Spleen (tissue), 11 donors: ENCODE results near the gene JADE2. TPM values are rescaled to one million over a fixed set of nuclear protein-coding genes. Genes with fewer than 3 reads are reported as not detected.
A peak's percentile ranks its signal among the peaks of the same experiment; 100 is the strongest.

Source experiments
- DNase-seq: peaks from one replicate; pipeline ENCODE4 v3.0.0-alpha.2; 2020
- H3K27ac ChIP-seq, 8 donors: fragments of 200-600 bp; sonication (generic) in 7 of 8; 1 replicate in 4 of 8; 2 replicates in 4 of 8; pipeline versions ENCODE4 v1.5.0 to v1.8.0; 2016 to 2021; ENCODE audit warnings: inconsistent platforms in 4 of 8, mild to moderate bottlenecking in 4 of 8, moderate library complexity in 1 of 8
- H3K27me3 ChIP-seq, 7 donors: fragments of 200-600 bp; sonication (generic) in 6 of 7; replicated peaks in 1 of 7; 1 replicate in 4 of 7; 2 replicates in 3 of 7; pipeline versions ENCODE4 v1.5.0 to v1.8.0; 2016 to 2021; ENCODE audit warnings: inconsistent platforms in 3 of 7, mild to moderate bottlenecking in 1 of 7
- H3K36me3 ChIP-seq, 6 donors: fragments of 200-600 bp; sonication (generic) in 5 of 6; 1 replicate in 4 of 6; 2 replicates in 2 of 6; pipeline versions ENCODE4 v1.5.0 to v1.8.0; 2016 to 2021; ENCODE audit warnings: inconsistent platforms in 2 of 6
- H3K4me1 ChIP-seq, 6 donors: fragments of 200-600 bp; sonication (generic) in 5 of 6; 1 replicate in 3 of 6; 2 replicates in 3 of 6; pipeline versions ENCODE4 v1.5.0 to v1.8.0; 2016 to 2021; ENCODE audit warnings: inconsistent platforms in 3 of 6
- H3K4me3 ChIP-seq, 8 donors: fragments of 200-600 bp; sonication (generic) in 7 of 8; 1 replicate in 4 of 8; 2 replicates in 4 of 8; pipeline versions ENCODE4 v1.5.0 to v1.8.0; 2016 to 2021; ENCODE audit warnings: inconsistent platforms in 4 of 8, mild to moderate bottlenecking in 4 of 8, moderate library complexity in 2 of 8
- H3K9me3 ChIP-seq, 8 donors: fragments of 200-600 bp; sonication (generic) in 7 of 8; 1 replicate in 4 of 8; 2 replicates in 4 of 8; pipeline versions ENCODE4 v1.5.0 to v1.8.0; 2016 to 2021; ENCODE audit warnings: inconsistent platforms in 4 of 8
- POLR2A ChIP-seq, 3 donors: fragments of 450-650 bp; IDR thresholded peaks; one replicate each; pipeline ENCODE4 v1.5.1; 2017; ENCODE audit warnings: antibody characterized with exemption in 3 of 3, mild to moderate bottlenecking in 1 of 3
- POLR2AphosphoS5 ChIP-seq, 3 donors: sonication (generic); formaldehyde crosslinking; IDR thresholded peaks; one replicate each; pipeline ENCODE4 v1.5.1; 2017; ENCODE audit warnings: antibody characterized with exemption in 3 of 3
- WGBS, 5 donors: extraction: QIAGEN DNeasy Blood & Tissue Kit in 3 of 5; methylation state at CpG; one replicate each; pipeline versions ENCODE4 v1.1.5 to v1.1.7; 2013 to 2018; 5-methylcytosine and 5-hydroxymethylcytosine counted together
- intact Hi-C: fragments of 100-400 bp; cut with DNase I; formaldehyde crosslinking; loops from one replicate; pipeline ENCODE4 v1.15.0; 2023; ENCODE audit warnings: low total_unique reads
- polyA plus RNA-seq, 3 donors: library from polyadenylated mRNA; stranded (reverse); fragments of 200-250 nt; gene quantifications; one replicate each; pipeline ENCODE4 v1.2.1, GENCODE V29; 2013
- total RNA-seq, 7 donors: library from RNA; depleted of rRNA in 3 of 7; stranded (reverse); fragments of >200 nt in 3 of 7; fragmentation: NEBNext Ultra II Directional in 4 of 7; extraction: Animal tissue kit (Norgen Biotek cat#: 25700) in 4 of 7; gene quantifications; one replicate each; pipeline versions ENCODE4 v1.1.0 to v1.2.1, GENCODE V29; 2016 to 2021
- TF ChIP-seq, protein P1 (sequence below), 11 experiments: fragments of 200-600 bp in 7 of 11; fragments of 450-650 bp in 4 of 11; sonication (generic) in 4 of 11; IDR thresholded peaks in 8 of 11; conservative IDR thresholded peaks in 3 of 11; 1 replicate in 7 of 11; 2 replicates in 4 of 11; pipeline versions ENCODE4 v1.4.0 to v1.8.0; 2016 to 2021; ENCODE audit warnings: antibody characterized with exemption in 11 of 11, inconsistent platforms in 4 of 11, mild to moderate bottlenecking in 1 of 11
- donor health status: healthy with polysubstance abuse.
- donor health status: DM: no; HTN: no; CAD: no; lungs with moderate emphysema.
- donor health status: DM: no; HTN: no; CAD: no.
- donor health status: Bipolar disorder and iron deficiency.
- donor health status: healthy.
- donor health status: DM: no; HTN: no; CAD: no.
- donor health status: DM: yes; HTN: yes; CAD: no.

The JADE2 gene
- total and polyA plus RNA-seq, 10 donors: 12.3 to 131 (median 94.3) TPM

DNA sequence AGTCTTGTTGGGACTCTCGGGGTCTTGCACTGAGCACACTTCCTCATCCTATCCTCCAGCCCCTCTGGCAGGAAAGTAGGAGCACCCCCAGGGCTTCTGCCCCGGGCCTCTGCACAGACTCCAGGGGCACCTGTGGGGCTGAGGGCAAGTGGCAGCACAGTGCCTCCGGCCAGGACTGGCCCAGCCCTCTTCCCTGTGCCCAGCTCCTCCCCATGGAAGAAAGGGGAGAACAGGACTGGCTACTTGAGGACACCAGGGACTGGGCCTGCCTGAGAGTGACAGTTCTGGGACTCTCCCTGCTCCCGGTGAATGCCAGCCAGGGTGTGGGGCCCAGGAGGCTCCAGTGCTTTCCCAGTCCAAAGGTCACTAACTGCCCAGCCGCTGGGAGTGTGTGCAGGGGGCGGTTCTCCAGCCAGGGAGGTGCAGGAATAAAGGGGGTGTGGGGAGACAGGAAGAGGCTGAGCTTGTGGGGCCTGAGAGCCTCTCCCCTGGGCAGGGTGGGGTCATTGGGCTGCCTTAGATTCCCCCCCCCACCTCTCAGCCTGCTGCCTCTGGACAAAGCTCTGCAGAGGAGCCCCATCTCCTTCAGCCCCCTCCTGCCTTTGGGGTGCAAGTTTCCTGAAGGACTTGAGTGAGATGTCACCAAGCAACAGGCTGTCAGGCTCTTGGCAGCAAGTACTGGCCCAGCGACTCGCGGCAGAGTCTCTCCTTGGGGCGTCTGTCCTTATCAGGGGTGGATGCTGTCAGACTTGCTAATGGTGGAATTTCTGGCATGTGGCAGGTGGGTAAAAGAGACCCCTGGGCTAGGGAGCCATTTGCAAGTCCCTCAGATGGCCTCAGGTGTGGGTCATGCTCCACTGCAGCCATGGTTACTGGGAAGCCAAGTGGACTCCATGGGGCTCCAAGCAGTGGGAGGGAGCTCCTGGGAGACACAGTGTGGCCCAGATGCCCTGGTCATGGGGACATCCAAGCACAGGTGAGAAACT, 19.1 kb upstream of the JADE2 start:
- WGBS, 5 donors: 56 to 68% (median 64%) methylated on average over 7 to 10 of the region's 10 CpGs
- Histone ChIP-seq H3K36me3 (no peaks in the 10 kb centered on the region), H3K27ac (no peak overlapping the region)

DNA sequence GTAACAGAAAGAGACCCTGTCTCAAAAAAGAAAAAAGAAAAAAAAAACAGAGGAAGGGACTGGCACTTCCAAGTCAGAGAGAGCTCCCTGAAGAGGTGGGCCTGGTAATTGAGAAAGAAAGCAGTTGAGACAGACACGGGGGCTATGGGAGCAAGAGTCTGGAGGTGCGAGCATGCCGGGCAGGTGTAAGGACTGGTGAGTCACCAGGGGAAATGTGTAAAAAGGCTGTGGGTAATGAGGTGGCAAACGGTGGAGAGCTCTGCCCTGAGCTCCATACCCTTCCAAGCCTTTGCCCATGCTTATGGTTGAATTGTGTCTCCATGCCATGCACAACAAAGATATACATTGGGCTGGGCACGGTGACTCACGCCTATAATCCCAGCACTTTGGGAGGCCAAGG, 18.0 kb upstream of the JADE2 start:
- intact Hi-C loops: no loop called here
- peaks cover 6 to 47% (median 22%) of the 10 kb centered on the region in 6 donors for H3K4me1 ChIP-seq
- no peaks in the 10 kb centered on the region for H3K9me3 ChIP-seq
- no peak overlapping the region for H3K4me3 ChIP-seq
- TF ChIP-seq, protein P1, sequence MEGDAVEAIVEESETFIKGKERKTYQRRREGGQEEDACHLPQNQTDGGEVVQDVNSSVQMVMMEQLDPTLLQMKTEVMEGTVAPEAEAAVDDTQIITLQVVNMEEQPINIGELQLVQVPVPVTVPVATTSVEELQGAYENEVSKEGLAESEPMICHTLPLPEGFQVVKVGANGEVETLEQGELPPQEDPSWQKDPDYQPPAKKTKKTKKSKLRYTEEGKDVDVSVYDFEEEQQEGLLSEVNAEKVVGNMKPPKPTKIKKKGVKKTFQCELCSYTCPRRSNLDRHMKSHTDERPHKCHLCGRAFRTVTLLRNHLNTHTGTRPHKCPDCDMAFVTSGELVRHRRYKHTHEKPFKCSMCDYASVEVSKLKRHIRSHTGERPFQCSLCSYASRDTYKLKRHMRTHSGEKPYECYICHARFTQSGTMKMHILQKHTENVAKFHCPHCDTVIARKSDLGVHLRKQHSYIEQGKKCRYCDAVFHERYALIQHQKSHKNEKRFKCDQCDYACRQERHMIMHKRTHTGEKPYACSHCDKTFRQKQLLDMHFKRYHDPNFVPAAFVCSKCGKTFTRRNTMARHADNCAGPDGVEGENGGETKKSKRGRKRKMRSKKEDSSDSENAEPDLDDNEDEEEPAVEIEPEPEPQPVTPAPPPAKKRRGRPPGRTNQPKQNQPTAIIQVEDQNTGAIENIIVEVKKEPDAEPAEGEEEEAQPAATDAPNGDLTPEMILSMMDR (IDR thresholded peaks at IDR 0.05 in 8 of 11, conservative IDR thresholded peaks at IDR 0.05 in 3 of 11): no peak
- TF ChIP-seq POLR2A (IDR thresholded peaks at IDR 0.05) (no peak), POLR2AphosphoS5 (IDR thresholded peaks at IDR 0.05) (no peak)
- no peaks in the 10 kb centered on the region for H3K36me3 ChIP-seq
- no peaks in the 10 kb centered on the region for H3K27me3 ChIP-seq
- DNase-seq: peak; percentile 8
- no peak overlapping the region for H3K27ac ChIP-seq
- WGBS, 5 donors: 70 to 84% (median 72%) methylated on average over 6 of the region's 6 CpGs

More for the DNA sequence above, 19.1 kb upstream of the JADE2 start:
- Histone ChIP-seq H3K4me1 (peaks cover 6 to 38% (median 19%) of the 10 kb centered on the region in 6 donors), H3K9me3 (no peaks in the 10 kb centered on the region), H3K4me3 (no peak overlapping the region), H3K27me3 (no peaks in the 10 kb centered on the region)
- TF ChIP-seq, protein P1 (IDR thresholded peaks at IDR 0.05 in 8 of 11, conservative IDR thresholded peaks at IDR 0.05 in 3 of 11): no peak
- no peak for TF ChIP-seq POLR2A (IDR thresholded peaks at IDR 0.05)
- no peak for TF ChIP-seq POLR2AphosphoS5 (IDR thresholded peaks at IDR 0.05)
- DNase-seq: peak; percentile 74
- intact Hi-C loops: no loop called here

DNA sequence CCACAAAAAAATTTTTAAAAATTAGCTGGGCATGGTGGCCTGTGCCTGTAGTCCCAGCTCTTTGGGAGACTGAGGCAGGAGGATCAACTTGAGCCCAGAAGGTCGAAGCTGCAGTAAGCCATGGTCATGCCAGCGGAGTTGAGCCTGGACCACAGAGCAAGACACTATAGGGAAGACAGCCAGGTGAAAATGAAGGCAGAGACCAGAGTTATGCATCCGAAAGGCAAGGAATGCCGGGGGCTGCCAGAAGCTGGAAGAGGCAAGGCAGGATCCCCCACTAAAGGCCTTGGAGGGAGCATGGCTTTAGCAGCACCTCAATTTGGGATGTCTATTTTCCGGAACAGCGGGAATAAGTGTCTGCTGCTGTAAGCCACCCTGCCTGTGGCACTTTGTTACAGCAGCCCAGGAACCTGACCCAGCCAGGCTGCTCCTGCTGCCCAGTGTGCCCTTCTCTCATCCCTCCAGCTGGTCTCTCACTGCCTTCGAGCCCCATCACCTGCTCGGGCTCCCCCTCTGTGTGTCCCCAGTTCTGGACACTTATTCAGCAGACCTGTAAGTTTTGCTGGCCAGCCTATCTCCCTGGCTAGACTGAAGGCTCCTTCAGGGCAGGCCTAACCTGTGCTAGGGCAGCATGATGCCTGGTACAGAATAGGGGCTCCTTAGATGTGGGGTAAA, 16.8 kb upstream of the JADE2 start:
- H3K4me1 ChIP-seq: peaks cover 4 to 36% (median 14%) of the 10 kb centered on the region in 6 donors
- peak; percentile 65 for DNase-seq

More for the DNA sequence above, 16.8 kb upstream of the JADE2 start:
- WGBS, 5 donors: 87 to 97% (median 95%) methylated on average over 8 of the region's 8 CpGs
- Histone ChIP-seq H3K27ac (no peak overlapping the region), H3K27me3 (no peaks in the 10 kb centered on the region), H3K36me3 (no peaks in the 10 kb centered on the region), H3K9me3 (no peaks in the 10 kb centered on the region), H3K4me3 (no peak overlapping the region)
- no peak for TF ChIP-seq POLR2AphosphoS5 (IDR thresholded peaks at IDR 0.05)
- no peak for TF ChIP-seq POLR2A (IDR thresholded peaks at IDR 0.05)
- TF ChIP-seq, protein P1 (IDR thresholded peaks at IDR 0.05 in 8 of 11, conservative IDR thresholded peaks at IDR 0.05 in 3 of 11): no peak
- intact Hi-C loops: no loop called here
